HG02798 (cell line): ENCODE data around the gene EXOC2.

Source experiments
- ATAC-seq: cut with Tn5 transposase; IDR thresholded peaks from one replicate; pipeline ENCODE4 v1.9.1; 2021; ENCODE audit warnings: mild to moderate bottlenecking; ENCODE audit not compliant: unreplicated experiment, poor library complexity

Gene EXOC2

GRCh38 chr6:505374-505773, 187.6 kb downstream of the EXOC2 start:
- no peak for ATAC-seq

GRCh38 chr6:504446-504980, 188.4 kb downstream of the EXOC2 start:
- ATAC-seq, result no peak

GRCh38 chr6:503610-504362, 189.2 kb downstream of the EXOC2 start:
- no peak for ATAC-seq

- no peak for ATAC-seq
Measured at GRCh38 chr6:502761-503160, 190.2 kb downstream of the EXOC2 start.

- no peak for ATAC-seq
Measured at GRCh38 chr6:501891-502601, 190.9 kb downstream of the EXOC2 start.

GRCh38 chr6:499617-500016, 193.3 kb downstream of the EXOC2 start:
- ATAC-seq, result peak; percentile 52

- ATAC-seq, result peak; percentile 47
Measured at GRCh38 chr6:498795-499231, 194.1 kb downstream of the EXOC2 start.

GRCh38 chr6:497258-497657, 195.7 kb downstream of the EXOC2 start:
- ATAC-seq, result no peak

GRCh38 chr6:496649-497048, 196.3 kb downstream of the EXOC2 start:
- no peak for ATAC-seq

- no peak for ATAC-seq
Measured at GRCh38 chr6:494394-494793, 198.5 kb downstream of the EXOC2 start.

GRCh38 chr6:493840-494239, 199.1 kb downstream of the EXOC2 start:
- no peak for ATAC-seq

GRCh38 chr6:492816-493414, 200.0 kb downstream of the EXOC2 start:
- ATAC-seq, result no peak

GRCh38 chr6:492178-492577, 200.8 kb downstream of the EXOC2 start:
- ATAC-seq, result no peak

GRCh38 chr6:491233-491632, 201.7 kb downstream of the EXOC2 start:
- ATAC-seq, result no peak

- ATAC-seq, result no peak
Measured at GRCh38 chr6:490251-491037, 202.5 kb downstream of the EXOC2 start.

GRCh38 chr6:489762-490161, 203.2 kb downstream of the EXOC2 start:
- ATAC-seq, result no peak

GRCh38 chr6:489001-489400, 203.9 kb downstream of the EXOC2 start:
- ATAC-seq, result no peak

- no peak for ATAC-seq
Measured at GRCh38 chr6:487956-488355, 205.0 kb downstream of the EXOC2 start.

- ATAC-seq, result no peak
Measured at GRCh38 chr6:485655-486170, 207.2 kb downstream of the EXOC2 start.

- no peak for ATAC-seq
Measured at GRCh38 chr6:484746-485145, 208.2 kb downstream of the EXOC2 start.
